IPS-NIHi7 (cell line): ENCODE data around the gene ALDH5A1.

Experiments
- DNase-seq: peaks from one replicate; pipeline ENCODE4 v3.0.0; 2012; ENCODE audit warnings: mixed read lengths; ENCODE audit errors: extremely low spot score

The ALDH5A1 gene

DNA sequence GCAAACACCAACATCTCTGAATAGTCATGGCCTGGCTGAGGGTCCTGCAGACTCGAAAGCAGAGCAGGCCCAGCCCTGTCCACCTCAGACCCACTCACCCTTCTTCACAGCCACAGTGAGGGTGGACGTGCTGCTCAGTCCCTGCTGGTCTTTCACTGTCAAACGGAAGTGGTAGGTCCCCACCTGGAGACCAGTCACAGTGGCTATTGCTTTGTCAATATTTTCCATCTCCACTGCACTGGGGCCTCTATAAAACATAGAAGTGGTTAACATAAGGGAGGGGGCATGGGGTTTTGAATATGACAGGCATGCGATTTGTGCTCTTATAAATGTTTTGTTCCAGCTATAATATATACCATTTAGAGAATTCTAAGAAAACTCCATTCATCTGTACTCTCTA is 73.9 kb downstream of the ALDH5A1 start:
- DNase-seq: no peak

DNA sequence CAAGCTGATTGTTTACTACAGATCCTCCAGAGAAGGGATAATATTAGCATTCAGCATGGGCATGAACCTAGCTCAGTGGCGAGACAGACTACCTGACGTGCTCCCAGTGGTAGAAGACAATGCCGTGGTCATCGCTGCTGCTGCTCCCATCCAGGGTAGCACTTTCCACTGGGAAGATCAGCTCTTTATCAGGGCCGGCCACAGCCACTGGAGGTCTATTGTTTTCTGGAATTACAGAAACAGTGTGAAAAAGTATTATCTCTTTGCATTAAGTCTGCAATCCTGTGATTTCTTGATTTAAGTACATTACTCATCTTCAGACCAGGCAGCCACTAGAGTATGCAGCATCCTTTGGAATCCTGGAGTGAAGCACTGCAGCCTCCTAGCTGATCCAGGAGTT is 75.0 kb downstream of the ALDH5A1 start:
- no peak for DNase-seq

DNA sequence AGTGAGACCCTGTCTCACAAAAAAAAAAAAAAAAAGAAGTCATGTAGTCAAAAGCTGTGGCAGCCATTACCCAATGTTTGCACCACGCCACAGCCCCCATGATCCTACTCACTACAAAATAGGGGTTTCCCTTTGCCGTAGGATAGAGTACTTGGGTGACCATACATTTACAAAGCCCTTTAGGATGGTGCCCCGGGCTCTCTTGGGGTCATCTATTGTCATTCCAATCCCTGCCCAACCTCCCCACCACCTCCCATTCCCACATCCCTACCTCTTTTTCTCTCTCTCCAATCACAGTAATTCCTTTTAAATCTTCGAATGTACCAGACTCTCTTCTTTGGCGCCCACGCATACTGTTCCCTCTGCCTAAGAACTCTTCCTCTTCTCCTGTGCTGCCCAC is 76.6 kb downstream of the ALDH5A1 start:
- DNase-seq: no peak

DNA sequence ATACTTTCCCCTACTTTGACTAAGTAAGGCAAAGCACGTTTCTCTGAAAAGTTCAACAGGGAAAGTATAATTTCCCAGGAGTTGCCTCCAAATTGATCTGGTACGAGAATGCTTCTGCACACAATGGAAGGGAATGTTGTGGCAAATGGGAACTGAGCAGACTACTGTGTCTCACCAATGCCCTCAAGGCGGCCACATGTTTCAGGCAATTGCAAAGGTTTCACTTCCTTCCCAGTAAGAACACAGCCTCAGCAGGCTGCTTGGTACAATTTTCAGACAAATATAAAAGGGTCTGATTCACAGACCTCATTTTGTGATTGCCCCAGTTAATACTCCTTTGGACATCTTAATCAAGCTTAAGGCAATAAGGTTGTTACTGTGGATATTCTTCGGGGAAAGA is 80.0 kb downstream of the ALDH5A1 start:
- DNase-seq: no peak

DNA sequence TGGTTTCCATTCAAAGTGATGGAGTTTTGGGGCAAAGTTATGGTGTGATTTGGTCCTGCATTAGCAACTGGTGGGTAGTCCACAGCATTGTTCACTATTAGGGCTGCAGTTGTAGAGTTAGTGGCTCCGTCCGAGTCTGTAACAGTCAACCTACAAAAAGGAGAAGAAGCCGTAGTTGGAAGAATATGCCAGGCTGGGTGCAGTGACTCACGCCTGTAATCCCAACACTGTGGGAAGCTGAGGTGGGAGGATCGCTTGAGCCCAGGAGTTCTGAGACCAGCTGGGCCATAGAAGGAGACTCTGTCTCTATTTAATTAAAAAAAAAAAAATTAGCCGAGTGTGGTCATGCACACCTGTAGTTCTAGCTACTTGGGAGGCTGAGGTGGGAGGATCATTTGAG is 81.7 kb downstream of the ALDH5A1 start:
- no peak for DNase-seq

DNA sequence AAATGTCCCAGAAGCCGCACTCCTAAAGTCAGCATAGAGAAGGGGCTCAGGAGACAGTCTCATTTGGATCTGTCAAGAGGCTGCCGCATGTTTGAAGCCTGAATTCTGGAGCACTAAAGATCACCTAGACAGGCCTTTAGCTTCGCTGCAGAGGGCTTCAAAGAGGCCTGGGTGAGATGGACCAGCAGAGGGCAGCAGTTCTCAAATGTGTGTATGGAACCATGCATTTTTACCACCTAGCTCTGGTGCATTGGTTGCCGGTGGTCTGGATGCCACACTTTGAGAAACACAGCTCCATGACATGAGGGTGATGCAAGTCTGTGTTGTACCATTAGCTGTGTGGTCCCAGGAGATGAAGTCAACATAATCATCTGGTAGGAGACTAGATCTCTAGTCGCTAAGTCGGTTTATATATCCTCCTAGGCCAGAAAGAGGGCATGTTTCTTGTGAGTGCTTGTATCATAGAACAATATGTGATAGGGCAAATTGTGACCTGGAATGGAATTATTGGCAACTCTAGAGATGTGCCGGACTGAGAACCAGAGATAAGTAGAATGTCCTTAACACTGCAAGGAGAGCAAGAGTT is 86.4 kb downstream of the ALDH5A1 start:
- peak; percentile 74 for DNase-seq

DNA sequence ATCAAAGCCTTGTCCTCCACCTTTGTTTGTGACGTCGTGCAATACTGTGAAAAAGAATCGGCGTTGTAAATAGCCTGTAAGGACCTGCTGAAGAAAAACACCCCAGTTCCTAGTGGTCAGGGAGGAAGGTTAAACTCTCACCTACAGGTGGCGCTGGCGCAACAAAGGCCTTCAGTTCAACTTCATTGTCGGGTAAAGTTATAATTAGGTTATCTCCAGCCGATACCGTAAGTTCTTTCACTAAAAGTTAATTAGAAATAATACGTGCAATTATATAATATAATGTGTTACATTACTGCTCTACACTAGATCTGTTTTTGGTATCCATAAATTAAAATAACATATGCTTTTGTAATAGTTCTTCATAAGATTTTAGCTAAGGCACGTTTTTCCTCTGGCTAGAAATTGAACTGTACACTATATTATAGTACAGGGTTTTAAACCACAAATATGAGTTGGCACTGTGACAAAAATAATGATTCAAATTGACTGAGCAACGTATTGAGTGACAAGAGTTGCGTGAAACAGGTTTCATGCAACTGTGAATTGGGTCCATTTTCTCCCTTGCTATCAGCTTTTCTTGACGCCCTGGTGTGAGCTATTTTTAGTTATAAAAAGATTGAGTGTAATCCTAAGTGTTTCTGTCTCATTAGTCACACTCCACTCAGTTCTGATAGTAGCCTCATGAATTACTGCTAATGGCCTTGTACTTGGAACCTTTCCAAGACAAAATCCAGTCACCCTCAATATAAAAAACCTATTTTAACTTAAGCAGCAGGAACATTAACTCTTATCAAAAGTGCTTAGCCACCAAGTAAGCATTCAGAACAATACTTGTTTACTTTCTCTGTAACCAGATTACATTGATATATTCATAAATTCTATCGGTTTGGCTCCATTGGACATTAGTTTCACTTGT is 89.0 kb downstream of the ALDH5A1 start:
- peak; percentile 71 for DNase-seq

DNA sequence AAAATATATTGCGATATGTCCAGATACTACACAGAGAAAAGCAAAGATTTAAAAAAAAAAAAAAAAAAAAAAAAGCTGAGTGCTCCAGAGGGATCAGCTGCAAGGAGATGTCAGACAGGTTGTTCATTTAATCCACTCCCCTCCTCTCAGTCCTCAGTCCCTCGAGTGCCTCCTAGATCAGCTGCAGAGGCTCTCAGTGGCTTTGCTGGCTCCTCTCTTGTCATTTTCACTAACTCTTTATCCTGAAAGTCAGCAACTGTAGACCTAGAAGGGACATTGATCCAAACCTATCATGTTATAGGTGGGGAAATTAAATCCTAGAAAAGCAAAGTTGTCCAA is 89.6 kb downstream of the ALDH5A1 start:
- DNase-seq: no peak
